Occipital lobe (tissue), 2 donors: ENCODE data around the gene OR1J2. TPM values are rescaled to one million over a fixed set of nuclear protein-coding genes. Genes with fewer than 3 reads are reported as not detected.

ENCODE experiments used
- DNase-seq: peaks from one replicate; lab custom pipeline; 2025; lab: John Stamatoyannopoulos, UW
- total RNA-seq: library from RNA; depleted of rRNA; stranded (reverse); fragments of >200 nt; gene quantifications from one replicate; pipeline ENCODE4 v1.2.3, GENCODE V29; 2014

The OR1J2 gene
- total RNA-seq, 1 donor from 2014 or later = not detected

DNA sequence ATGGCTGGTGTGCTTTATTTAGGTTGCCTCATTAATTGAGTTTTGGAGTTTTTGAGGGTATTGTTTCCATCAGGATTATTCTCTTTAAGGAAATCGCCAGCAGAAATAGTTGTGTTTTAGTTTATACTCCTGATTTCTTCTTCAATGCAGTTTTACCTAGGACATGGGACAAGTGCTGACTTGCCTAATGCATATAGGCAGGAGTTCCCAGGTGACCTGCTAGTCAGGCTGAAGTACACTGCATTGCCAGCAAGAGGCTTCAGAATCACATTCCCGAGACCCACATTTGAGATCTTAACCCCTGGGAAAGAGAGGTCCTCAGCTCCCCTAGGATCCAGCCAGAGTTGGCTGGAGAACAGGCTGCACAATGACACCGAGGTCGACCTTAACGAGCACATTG is 40.8 kb downstream of the OR1J2 start:
- no peak for DNase-seq

DNA sequence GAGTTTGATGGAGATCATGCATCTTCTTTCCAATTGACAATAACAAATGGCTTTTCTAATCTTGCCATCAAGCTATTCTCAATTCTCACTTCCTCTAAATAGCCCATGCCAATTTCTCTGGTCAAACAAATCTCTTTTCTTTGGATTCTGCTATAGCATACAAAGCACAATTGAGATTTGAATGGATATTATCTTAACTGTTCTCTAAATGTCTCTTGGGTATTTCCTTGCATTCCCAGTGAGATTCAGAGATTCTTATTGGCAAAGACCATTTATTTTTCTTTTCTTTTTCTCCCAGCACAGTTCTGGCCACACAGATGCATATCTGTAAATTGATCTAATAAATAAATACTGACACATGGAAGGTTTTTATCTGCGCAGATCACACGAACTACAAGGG is 42.2 kb downstream of the OR1J2 start, which contains the start of gene OR1N2:
TSS of gene OR1N2 (plus strand) at position 301 of the 400 bp plus-strand sequence. CDS start 100 bp downstream, outside the sequence.
- no peak for DNase-seq

Other genes with a start within 250 kb of the OR1J2 start
- 18.1 TPM for gene RBM18, start 246.0 kb upstream of the OR1J2 start, total RNA-seq
- 26.2 TPM for gene MRRF, start 245.9 kb upstream of the OR1J2 start, total RNA-seq
- 0.47 TPM for gene PTGS1, start 139.8 kb upstream of the OR1J2 start, total RNA-seq
- not detected for gene OR1J1, start 32.9 kb upstream of the OR1J2 start, total RNA-seq
- gene OR1J4, start 8.3 kb downstream of the OR1J2 start, total RNA-seq = not detected
- not detected for gene OR1N1, start 16.5 kb downstream of the OR1J2 start, total RNA-seq
- not detected for gene OR1N2, start 42.3 kb downstream of the OR1J2 start, total RNA-seq
- not detected for gene OR1L8, start 72.6 kb downstream of the OR1J2 start, total RNA-seq
- not detected for gene OR1Q1, start 103.9 kb downstream of the OR1J2 start, total RNA-seq
- 0.62 TPM for gene OR1B1, start 146.8 kb downstream of the OR1J2 start, total RNA-seq
- not detected for gene OR1L1, start 150.9 kb downstream of the OR1J2 start, total RNA-seq
- gene OR1L3, start 164.3 kb downstream of the OR1J2 start, total RNA-seq = not detected
- gene OR1L4, start 213.2 kb downstream of the OR1J2 start, total RNA-seq = not detected
- not detected for gene OR1L6, start 231.5 kb downstream of the OR1J2 start, total RNA-seq